Measurements from ENCODE around the gene MAML2. TPM values are rescaled to one million over a fixed set of nuclear protein-coding genes. Genes with fewer than 3 reads are reported as not detected.

MAML2 gene
- 10.1 and 10.3 TPM in 2 replicates for total RNA-seq

GRCh38 chr11:96342961-96343711 lies at the start of gene MAML2:
TSS of gene MAML2 (minus strand) at chr11:96343195. CDS start at chr11:96341895, 1,300 bp downstream.

GRCh38 chr11:96389720-96390487 lies 46.9 kb upstream of the MAML2 start, which contains the start of the genes CCDC82 and JRKL:
TSS of gene CCDC82 (minus strand) at chr11:96389912. CDS start at chr11:96384747, 5,165 bp downstream.
TSS of gene JRKL (plus strand) at chr11:96390013. CDS start at chr11:96390650, 637 bp downstream.

Other genes with a start within 250 kb of the MAML2 start
- 5.5 and 7.2 TPM in 2 replicates for gene CCDC82, start 46.7 kb upstream of the MAML2 start, total RNA-seq
- 6.9 and 9.4 TPM in 2 replicates for gene JRKL, start 46.8 kb upstream of the MAML2 start, total RNA-seq

All from myometrial cell (primary cell).